HFF-Myc (cell line): ENCODE results near the gene C10orf105.

ENCODE experiments used
- DNase-seq: peaks from one replicate; pipeline ENCODE4 v3.0.0-alpha.2; 2011; ENCODE audit warnings: low read depth; ENCODE audit errors: extremely low read depth
- H3K4me3 ChIP-seq: replicated peaks from 2 replicates; pipeline ENCODE4 v1.5.1; 2011; ENCODE audit warnings: low read depth, mild to moderate bottlenecking, control low read depth, low read length
- TF ChIP-seq, protein P1 (sequence below): IDR thresholded peaks from 2 replicates; pipeline ENCODE4 v1.5.1; 2012; ENCODE audit warnings: mild to moderate bottlenecking, low read depth, low read length, control low read depth; ENCODE audit errors: missing control alignments

The C10orf105 gene

DNA sequence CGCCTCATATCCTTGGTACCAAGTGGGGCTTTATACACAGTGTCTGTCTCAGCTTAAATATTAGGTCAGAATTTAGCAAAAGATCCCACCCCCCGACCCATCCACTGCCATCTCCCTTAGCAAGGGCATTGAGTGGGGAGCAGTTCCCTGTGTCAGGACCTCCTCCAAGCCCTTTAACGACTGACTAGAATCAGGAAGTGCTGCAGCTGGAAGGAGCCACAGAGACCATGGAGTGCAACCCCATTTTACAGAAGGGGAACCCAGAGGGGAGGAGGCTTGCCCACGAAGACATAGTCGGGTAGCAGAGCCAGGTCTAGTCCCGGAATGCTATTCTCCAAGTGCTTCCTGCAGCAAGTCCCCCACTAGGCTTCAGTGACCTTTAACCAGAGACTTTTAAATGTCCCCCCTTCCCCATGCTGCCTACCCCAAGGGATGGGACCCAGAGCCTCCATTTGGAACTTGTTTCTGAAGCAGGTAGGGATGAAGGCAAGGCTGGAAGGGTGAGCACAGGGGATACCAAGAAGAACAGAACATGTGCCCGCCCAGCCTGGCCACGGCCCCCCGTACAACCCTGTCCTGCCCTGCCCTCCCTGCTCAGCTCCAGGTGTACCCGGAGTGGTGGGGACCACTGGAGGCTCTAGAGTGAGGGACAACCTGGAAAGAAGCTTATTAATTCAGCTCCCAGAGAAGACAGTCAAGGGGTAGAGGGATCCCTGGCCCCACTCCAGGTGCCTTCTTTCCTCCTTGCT, 41.3 kb downstream of the C10orf105 start:
- TF ChIP-seq, protein P1, sequence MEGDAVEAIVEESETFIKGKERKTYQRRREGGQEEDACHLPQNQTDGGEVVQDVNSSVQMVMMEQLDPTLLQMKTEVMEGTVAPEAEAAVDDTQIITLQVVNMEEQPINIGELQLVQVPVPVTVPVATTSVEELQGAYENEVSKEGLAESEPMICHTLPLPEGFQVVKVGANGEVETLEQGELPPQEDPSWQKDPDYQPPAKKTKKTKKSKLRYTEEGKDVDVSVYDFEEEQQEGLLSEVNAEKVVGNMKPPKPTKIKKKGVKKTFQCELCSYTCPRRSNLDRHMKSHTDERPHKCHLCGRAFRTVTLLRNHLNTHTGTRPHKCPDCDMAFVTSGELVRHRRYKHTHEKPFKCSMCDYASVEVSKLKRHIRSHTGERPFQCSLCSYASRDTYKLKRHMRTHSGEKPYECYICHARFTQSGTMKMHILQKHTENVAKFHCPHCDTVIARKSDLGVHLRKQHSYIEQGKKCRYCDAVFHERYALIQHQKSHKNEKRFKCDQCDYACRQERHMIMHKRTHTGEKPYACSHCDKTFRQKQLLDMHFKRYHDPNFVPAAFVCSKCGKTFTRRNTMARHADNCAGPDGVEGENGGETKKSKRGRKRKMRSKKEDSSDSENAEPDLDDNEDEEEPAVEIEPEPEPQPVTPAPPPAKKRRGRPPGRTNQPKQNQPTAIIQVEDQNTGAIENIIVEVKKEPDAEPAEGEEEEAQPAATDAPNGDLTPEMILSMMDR: no peak
- no peak overlapping the region for H3K4me3 ChIP-seq
- DNase-seq: no peak

DNA sequence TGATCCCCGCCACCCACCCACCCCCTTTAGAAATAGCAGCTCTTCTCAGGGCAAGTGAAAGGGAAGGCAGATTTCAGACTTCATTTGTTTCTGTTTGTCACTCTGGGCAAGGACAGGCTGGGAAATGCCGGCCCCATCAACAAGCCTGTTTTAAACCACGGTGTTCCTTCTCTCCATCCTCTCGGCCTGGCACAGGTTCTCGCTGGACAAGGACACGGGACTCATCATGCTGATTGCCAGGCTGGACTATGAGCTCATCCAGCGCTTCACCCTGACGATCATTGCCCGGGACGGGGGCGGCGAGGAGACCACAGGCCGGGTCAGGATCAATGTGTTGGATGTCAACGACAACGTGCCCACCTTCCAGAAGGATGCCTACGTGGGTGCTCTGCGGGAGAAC, 42.3 kb downstream of the C10orf105 start:
- TF ChIP-seq, protein P1: no peak
- H3K4me3 ChIP-seq: no peak overlapping the region
- DNase-seq: no peak

DNA sequence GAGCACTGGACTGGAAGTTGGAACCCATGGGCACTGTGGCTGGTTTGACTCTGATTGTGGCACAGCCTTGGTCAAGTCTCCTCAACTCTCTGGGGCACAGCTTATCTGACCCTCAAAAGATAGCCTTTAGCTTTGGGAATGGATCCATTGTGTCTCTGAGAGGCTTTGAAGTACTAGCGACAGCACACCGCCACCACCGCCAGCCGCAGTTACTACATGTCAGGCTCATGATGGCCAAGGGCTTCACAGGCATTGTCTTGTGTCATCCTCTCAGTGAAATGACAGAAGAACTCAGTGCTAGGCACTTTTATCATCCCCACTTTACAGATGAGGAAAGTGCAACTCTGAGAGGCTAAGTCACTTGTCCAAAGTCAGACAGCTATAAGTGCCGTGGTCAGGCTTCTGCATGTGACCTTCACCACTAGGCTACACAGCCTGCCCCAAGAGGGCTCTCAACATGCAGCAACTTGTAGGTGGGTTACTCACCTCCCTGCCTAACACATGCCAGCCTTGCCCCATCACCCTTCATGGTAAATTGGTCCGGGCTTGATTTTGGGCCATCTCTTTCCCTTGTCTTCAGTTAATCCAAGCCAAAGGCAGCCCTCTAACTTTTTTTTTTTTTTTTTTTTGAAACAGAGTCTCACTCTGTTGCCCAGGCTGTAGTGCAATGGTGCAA, 44.1 kb downstream of the C10orf105 start:
- DNase-seq: no peak
- TF ChIP-seq, protein P1: no peak
- no peak overlapping the region for H3K4me3 ChIP-seq

DNA sequence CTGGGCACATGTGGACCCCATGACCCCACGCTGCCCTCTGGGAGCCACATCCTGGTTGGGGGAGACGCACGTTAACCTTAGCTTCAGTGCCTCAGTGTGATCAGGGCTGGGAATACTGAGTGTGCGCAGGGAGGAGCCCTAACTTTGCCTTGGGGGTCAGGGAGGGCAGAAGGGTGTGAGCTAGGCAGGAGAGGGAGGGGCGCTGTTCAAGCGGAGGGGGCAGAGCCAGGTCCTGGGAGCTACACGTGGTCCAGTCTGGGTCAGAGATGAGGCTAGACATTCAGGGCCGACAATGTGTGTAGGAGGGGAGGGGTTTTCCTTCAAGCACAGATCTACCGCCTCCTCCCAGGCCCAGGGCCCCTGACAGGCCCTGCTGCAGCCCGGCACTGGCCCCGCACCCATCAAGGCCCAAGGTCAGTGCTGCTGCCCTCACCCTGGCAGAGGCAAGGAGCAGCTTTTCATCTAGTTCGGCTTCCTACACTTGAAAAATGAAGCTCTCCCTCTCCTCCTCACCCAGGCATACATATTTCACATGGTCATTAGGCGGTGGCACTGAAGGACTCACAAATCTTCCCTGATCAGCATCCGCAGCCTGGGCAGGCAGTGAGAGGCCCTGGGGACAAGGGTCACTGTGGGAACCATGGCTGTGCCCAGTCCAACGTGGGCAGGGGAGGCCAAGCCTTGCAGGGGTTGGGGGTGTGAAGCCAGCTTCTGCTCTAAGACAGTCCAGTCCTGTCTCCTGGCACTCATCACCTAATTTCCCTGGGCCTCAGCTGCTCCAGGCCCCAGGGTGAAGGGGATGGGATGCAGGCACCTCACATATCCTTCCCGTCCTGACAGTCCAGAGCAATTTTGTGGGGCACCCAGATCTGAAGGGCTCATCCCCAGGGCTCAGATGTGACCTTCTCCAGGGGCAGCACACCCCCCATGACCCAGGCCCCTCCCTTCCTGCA, 47.3 kb downstream of the C10orf105 start:
- TF ChIP-seq, protein P1: no peak
- DNase-seq: no peak
- H3K4me3 ChIP-seq: no peak overlapping the region

DNA sequence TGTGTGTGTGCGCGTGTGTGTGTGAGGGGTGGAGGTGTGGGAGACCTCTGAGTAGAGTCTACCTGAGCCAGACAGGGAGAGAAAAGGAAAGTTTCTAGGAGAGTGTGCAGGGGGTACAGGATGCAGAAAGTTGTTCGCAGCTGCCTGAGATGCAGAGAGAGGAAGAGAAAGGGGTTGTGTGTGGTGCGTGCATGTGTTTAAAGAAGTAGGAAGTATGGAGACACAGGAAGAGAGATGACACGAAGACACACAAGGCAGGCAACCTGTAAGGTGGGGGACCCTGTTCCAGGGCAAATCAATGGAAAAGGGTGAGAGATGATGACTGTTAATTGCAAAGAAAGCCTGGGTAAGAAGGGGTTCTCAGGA, 52.2 kb downstream of the C10orf105 start:
- TF ChIP-seq, protein P1: no peak
- no peak overlapping the region for H3K4me3 ChIP-seq
- DNase-seq: no peak

DNA sequence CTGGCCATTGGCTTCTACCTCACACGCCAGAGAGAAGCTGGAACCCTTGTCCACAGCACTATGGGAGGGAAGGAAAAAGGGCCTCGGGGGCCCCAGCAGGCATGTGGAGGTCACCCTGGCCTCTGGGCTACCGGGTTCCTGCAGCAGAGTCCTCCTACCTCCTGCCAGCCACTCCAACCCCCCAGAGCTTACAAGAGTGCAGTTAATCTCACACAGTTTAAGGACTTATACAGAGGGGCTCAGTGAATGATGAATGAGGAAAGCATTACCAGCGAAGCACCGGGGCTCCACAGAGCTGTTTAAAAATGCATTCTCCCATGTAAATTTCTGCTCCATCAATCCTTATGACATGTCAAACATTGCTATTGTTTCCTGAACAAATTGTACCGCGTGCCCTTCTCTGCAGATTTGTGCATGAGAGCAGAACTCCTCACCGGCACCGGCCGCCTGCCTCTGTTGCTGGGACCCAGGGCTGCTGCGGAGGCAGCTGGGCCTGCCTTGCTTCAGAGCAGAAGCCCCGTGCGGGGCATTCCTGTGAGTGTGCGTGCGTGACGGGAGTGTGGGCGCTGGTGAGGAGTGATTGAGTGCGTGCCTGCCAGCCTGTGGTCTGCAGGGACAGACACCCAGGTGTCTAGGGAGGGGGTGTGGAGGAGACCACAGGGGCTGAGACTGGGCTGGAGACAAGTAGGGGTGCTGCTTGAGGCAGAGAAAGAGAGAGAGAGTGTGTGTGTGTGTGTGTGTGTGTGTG, 52.8 kb downstream of the C10orf105 start:
- DNase-seq: no peak
- no peak overlapping the region for H3K4me3 ChIP-seq
- TF ChIP-seq, protein P1: no peak
